Mammary epithelial cell (primary cell): ENCODE results near the gene CHCHD10.

Source experiments
- CTCF ChIP-seq, 2 donors: IDR thresholded peaks in 1 of 2; conservative IDR thresholded peaks in 1 of 2; 2 replicates each; pipeline ENCODE4 v1.5.1; 2011 to 2012; ENCODE audit warnings: inconsistent platforms in 2 of 2, low read length in 2 of 2, mild to moderate bottlenecking in 2 of 2, control low read depth in 1 of 2, low read depth in 1 of 2; ENCODE audit not compliant: insufficient read depth in 1 of 2; ENCODE audit errors: extremely low read depth in 1 of 2
- EZH2 ChIP-seq: IDR thresholded peaks from 2 replicates; pipeline ENCODE4 v1.6.1; 2012; ENCODE audit warnings: low read length, inconsistent platforms, borderline replicate concordance

- TF ChIP-seq CTCF (conservative IDR thresholded peaks at IDR 0.05 in 1 of 2, IDR thresholded peaks at IDR 0.05 in 1 of 2; ENCODE audit: extremely low read depth in 1 of 2, insufficient read depth in 1 of 2, low read depth in 1 of 2, low read length in 2 of 2) (no peak), EZH2 (no peak)
Measured at GRCh38 chr22:23784215-23784732, 16.5 kb upstream of the CHCHD10 start.
